ENCODE measurements around the gene HNF4A. TPM values are rescaled to one million over a fixed set of nuclear protein-coding genes. Genes with fewer than 3 reads are reported as not detected.

Gene HNF4A
- total RNA-seq, 2 experiments from 2014 or later = not detected

DNA sequence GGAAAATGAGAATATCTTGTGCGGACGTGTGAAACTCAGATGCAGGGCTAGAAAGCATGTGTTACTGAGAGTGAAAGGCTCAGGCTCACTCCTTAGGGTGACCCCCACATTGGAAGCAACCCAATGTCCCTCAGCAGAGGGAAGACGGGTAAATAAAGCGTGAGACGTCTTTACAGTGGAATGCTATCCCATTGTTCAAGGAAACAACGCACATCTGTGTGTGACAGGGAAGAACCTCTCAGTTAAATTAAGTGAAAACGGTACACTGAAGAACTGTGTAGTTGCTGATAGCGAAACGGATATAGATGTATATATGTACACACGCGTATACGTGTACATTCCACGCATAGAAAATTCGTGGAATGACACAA lies 839 bp downstream of the HNF4A start:
- DNase-seq (ENCODE audit: low spot score) = no peak
- no peaks in the 10 kb centered on the region for H3K36me3 ChIP-seq (ENCODE audit: insufficient read depth, low read length)
- no peaks in the 10 kb centered on the region for H3K4me1 ChIP-seq (ENCODE audit: insufficient read depth, low read length, poor library complexity, severe bottlenecking)
- TF ChIP-seq, protein P1, sequence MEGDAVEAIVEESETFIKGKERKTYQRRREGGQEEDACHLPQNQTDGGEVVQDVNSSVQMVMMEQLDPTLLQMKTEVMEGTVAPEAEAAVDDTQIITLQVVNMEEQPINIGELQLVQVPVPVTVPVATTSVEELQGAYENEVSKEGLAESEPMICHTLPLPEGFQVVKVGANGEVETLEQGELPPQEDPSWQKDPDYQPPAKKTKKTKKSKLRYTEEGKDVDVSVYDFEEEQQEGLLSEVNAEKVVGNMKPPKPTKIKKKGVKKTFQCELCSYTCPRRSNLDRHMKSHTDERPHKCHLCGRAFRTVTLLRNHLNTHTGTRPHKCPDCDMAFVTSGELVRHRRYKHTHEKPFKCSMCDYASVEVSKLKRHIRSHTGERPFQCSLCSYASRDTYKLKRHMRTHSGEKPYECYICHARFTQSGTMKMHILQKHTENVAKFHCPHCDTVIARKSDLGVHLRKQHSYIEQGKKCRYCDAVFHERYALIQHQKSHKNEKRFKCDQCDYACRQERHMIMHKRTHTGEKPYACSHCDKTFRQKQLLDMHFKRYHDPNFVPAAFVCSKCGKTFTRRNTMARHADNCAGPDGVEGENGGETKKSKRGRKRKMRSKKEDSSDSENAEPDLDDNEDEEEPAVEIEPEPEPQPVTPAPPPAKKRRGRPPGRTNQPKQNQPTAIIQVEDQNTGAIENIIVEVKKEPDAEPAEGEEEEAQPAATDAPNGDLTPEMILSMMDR (conservative IDR thresholded peaks at IDR 0.05; ENCODE audit: low read length) = no peak
- no peak for TF ChIP-seq EZH2phosphoT487 (IDR thresholded peaks at IDR 0.05; ENCODE audit: borderline replicate concordance, low read depth, low read length)
- H3K9me3 ChIP-seq (ENCODE audit: low read length) = no peaks in the 10 kb centered on the region
- H3K27ac ChIP-seq (ENCODE audit: low read depth, low read length, poor library complexity, severe bottlenecking) = no peak overlapping the region
- no peak overlapping the region for H3K4me2 ChIP-seq (ENCODE audit: low read length)
- H3K4me3 ChIP-seq (ENCODE audit: low read depth, low read length, poor library complexity, severe bottlenecking) = no peak overlapping the region
- POLR2A ChIA-PET = no interaction called here
- no TSS peak for BruUV-seq (replicated peaks)
- no peaks in the 10 kb centered on the region for H4K20me1 ChIP-seq (ENCODE audit: insufficient read depth, low read length)
- H3K9me2 ChIP-seq (ENCODE audit: insufficient read depth, low read length) = no peaks in the 10 kb centered on the region
- intact Hi-C loops (cut with micrococcal nuclease; ENCODE audit: unreplicated experiment) = no loop called here
- H2AFZ ChIP-seq (ENCODE audit: low read length) = no peak overlapping the region
- no peaks in the 10 kb centered on the region for H3K79me2 ChIP-seq (ENCODE audit: insufficient read depth, low read depth, low read length)
- CTCF ChIA-PET (ENCODE audit: unreplicated experiment) = no interaction called here

DNA sequence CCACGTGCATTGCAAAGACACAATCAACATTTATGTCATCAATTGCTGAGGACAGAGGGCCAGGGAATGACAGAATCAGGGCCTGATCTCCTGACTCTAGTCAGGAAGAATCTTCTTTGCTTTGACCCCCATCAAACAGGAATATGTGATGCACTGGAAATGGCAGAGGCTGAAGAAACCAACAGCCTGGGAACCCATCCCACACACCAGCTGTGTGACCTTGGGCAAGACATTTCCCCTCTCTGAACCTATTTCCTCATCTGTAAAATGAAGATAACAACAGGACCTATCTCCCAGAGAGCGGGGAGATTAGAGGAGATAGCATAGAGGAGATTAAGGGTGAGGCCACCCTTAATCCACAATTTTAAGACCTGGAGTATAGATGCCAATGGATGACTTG lies 1.5 kb downstream of the HNF4A start:
- POLR2A ChIA-PET = no interaction called here
- Histone ChIP-seq H2AFZ (ENCODE audit: low read length) (no peak overlapping the region), H4K20me1 (ENCODE audit: insufficient read depth, low read length) (no peaks in the 10 kb centered on the region), H3K4me3 (ENCODE audit: low read depth, low read length, poor library complexity, severe bottlenecking) (no peak overlapping the region), H3K9me3 (ENCODE audit: low read length) (no peaks in the 10 kb centered on the region), H3K9me2 (ENCODE audit: insufficient read depth, low read length) (no peaks in the 10 kb centered on the region), H3K79me2 (ENCODE audit: insufficient read depth, low read depth, low read length) (no peaks in the 10 kb centered on the region), H3K36me3 (ENCODE audit: insufficient read depth, low read length) (no peaks in the 10 kb centered on the region), H3K4me1 (ENCODE audit: insufficient read depth, low read length, poor library complexity, severe bottlenecking) (no peaks in the 10 kb centered on the region), H3K4me2 (ENCODE audit: low read length) (no peak overlapping the region), H3K27ac (ENCODE audit: low read depth, low read length, poor library complexity, severe bottlenecking) (no peak overlapping the region)
- CTCF ChIA-PET (ENCODE audit: unreplicated experiment) = no interaction called here
- DNase-seq (ENCODE audit: low spot score) = no peak
- BruUV-seq (replicated peaks) = no TSS peak
- TF ChIP-seq, protein P1 (conservative IDR thresholded peaks at IDR 0.05; ENCODE audit: low read length) = no peak
- intact Hi-C loops (cut with micrococcal nuclease; ENCODE audit: unreplicated experiment) = no loop called here

DNA sequence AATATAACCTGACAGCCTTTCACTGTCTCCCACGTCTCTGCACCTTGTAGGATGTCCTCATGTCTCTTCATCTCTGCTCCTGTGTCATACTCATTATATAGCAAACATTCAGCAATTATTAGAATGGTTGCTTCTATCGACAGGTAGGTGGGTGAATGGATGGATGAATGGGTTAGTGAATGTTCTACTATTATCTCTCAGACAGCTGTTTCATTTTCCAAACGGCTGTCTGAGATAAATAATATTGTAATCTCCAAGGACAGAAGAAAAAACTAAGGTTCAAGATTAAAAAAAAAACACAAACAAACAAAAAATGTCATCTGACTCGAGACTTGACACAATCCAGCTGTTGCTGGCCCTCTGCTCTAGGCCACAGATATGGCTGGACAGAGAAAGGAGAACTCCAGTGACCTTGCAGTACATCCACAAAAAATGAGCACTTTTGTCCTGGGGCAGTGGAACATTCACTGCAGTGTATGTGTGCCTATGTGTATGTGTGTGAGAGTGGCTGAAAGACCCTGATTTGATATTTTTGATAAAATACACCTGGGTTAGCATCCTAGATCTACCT lies 2.1 kb downstream of the HNF4A start:
- Histone ChIP-seq H3K36me3 (ENCODE audit: insufficient read depth, low read length) (no peaks in the 10 kb centered on the region), H3K4me2 (ENCODE audit: low read length) (no peak overlapping the region), H3K4me3 (ENCODE audit: low read depth, low read length, poor library complexity, severe bottlenecking) (no peak overlapping the region), H3K4me1 (ENCODE audit: insufficient read depth, low read length, poor library complexity, severe bottlenecking) (no peaks in the 10 kb centered on the region), H2AFZ (ENCODE audit: low read length) (no peak overlapping the region), H3K27ac (ENCODE audit: low read depth, low read length, poor library complexity, severe bottlenecking) (no peak overlapping the region), H3K9me3 (ENCODE audit: low read length) (no peaks in the 10 kb centered on the region), H4K20me1 (ENCODE audit: insufficient read depth, low read length) (no peaks in the 10 kb centered on the region), H3K9me2 (ENCODE audit: insufficient read depth, low read length) (no peaks in the 10 kb centered on the region), H3K79me2 (ENCODE audit: insufficient read depth, low read depth, low read length) (no peaks in the 10 kb centered on the region)
- CTCF ChIA-PET (ENCODE audit: unreplicated experiment) = no interaction called here
- DNase-seq (ENCODE audit: low spot score) = no peak
- no peak for TF ChIP-seq EZH2phosphoT487 (IDR thresholded peaks at IDR 0.05; ENCODE audit: borderline replicate concordance, low read depth, low read length)
- TF ChIP-seq, protein P1 (conservative IDR thresholded peaks at IDR 0.05; ENCODE audit: low read length) = no peak
- intact Hi-C loops (cut with micrococcal nuclease; ENCODE audit: unreplicated experiment) = no loop called here
- no TSS peak for BruUV-seq (replicated peaks)
- POLR2A ChIA-PET = no interaction called here

All from OCI-LY7 (cell line).